ENCODE measurements around the gene DOCK6.

GRCh38 chr19:11204943-11205349, 57.4 kb downstream of the DOCK6 start:
- TF ChIP-seq CTCF (IDR thresholded peaks at IDR 0.05) (no peak), POLR2A (IDR thresholded peaks at IDR 0.05) (no peak)
